GM19043 (cell line): ENCODE measurements around the gene SPATA31D4.

Experiments used
- ATAC-seq: cut with Tn5 transposase; IDR thresholded peaks from one replicate; pipeline ENCODE4 v1.9.1; 2021; ENCODE audit warnings: low read depth; ENCODE audit not compliant: unreplicated experiment

SPATA31D4 gene

DNA sequence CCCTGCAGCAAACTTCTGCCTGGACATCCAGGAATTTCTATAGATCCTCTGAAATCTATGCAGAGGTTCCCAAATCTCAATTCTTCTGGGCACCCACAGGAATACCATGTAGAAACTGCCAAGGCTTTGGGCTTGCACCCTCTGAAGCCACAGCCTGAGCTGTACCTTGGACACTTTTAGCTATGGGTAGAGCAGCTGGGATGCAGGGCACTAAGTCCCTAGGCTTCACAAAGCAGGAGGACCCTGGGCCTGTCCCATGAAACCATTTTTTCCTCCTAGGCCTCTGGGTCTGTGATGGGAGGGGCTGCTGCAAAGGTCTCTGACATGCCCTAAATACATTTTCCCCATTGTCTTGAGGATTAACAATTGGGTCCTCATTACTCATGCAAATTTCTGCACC is 27.4 kb downstream of the SPATA31D4 start:
- ATAC-seq: no peak

- no peak for ATAC-seq
Measured at GRCh38 chr9:81964218-81965171, 36.3 kb downstream of the SPATA31D4 start.

GRCh38 chr9:81968026-81968425 is 39.8 kb downstream of the SPATA31D4 start:
- ATAC-seq: no peak

- ATAC-seq: no peak
Measured at GRCh38 chr9:81969971-81970370, 41.7 kb downstream of the SPATA31D4 start.

GRCh38 chr9:81971727-81972126 is 43.5 kb downstream of the SPATA31D4 start:
- no peak for ATAC-seq

- no peak for ATAC-seq
Measured at GRCh38 chr9:81974764-81975163, 46.5 kb downstream of the SPATA31D4 start.

DNA sequence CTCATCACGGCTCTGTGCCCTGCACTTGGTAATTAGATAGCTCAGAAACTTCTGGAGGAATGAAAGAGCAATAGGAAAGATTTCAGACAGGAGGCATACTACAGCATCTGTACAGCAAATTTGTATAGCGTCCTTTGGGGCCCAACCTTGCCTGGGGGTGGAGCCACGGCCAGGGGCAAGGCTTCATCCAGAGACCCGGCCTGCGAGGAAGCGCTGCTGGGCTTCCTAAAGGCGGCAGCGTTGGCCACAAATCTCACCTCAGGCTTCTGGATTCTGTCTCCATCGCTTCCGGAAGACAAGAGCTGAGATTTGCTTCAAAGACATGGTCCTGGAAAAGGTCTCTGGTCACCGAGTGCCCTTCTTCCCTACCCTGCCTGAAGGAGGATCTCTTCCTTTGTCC is 48.1 kb downstream of the SPATA31D4 start:
- no peak for ATAC-seq

DNA sequence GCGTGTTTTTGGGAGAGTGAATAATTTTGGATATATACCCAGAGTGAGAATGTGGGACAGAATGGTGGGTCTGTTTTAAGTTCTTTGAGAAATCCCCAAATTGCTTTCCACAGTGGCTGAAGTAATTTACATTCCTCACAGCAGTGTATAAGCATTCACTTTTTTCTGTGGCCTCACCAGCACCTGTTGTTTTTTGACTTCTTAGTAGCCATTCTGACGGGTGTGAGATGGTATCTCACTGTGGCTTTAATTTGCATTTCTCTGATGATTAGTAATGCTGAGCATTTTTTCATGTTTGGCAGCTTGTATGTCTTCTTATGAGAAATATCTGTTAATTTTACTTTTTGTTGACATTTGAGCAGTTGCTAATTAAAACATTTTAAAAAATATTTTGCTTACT is 51.0 kb downstream of the SPATA31D4 start:
- peak; percentile 49 for ATAC-seq

- ATAC-seq: no peak
Measured at GRCh38 chr9:81980568-81980967, 52.3 kb downstream of the SPATA31D4 start.

GRCh38 chr9:81981883-81982282 is 53.7 kb downstream of the SPATA31D4 start:
- ATAC-seq: no peak
